Measurements from ENCODE around the gene UCN.
"Not testable (repeated sequence)": the region's sequence is repeated elsewhere in the genome, so short reads cannot be mapped to it uniquely, and the experiment has no call there.

Gene UCN

DNA sequence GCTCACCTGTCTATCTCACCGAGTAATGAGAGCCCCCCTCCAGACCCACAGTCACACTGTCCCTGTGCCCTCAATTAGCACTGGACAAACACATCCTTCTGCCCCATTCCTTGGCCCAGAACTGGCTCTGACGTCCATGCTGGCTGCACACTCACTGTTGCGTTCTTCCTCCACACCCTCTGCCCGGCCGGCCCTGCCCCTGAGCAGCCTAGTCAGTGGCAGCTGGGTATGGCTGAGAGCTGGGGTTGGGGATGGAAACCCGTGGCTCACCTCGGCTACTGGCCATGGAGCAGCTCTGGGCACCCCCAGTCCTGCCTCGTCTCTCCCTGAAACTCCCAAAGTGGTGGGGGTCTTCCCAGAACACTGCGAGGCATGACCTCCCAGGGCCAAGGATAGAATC, 6.5 kb upstream of the UCN start:
- DNase-seq (ENCODE audit: low spot score), result no peak

- DNase-seq (ENCODE audit: low spot score), result no peak
Measured at GRCh38 chr2:27313882-27314645, 5.8 kb upstream of the UCN start.

DNA sequence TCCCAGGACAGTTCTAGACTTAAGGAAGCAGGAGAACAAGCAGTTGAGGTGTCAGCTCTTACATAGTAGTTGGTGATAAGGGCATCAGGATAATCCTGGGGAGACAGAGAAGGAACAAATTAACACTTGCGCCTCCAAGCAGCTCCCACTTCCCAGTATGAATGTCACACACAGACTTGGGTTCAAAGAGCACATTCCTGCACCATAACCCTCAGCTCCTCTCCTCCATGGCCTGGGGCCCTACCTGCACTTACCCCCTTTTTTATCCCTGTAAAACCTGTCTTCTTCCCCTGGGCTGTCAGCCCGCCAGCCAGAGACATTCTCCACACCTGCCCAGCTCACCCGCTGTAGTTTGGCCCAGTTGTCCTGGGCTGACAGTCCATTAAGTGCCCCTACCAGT, 3.9 kb upstream of the UCN start:
- DNase-seq (ENCODE audit: low spot score), result no peak

- DNase-seq (ENCODE audit: low spot score), result no peak
Measured at GRCh38 chr2:27309651-27310050, 1.4 kb upstream of the UCN start.

GRCh38 chr2:27307545-27308358, 493 bp downstream of the UCN start:
- no peak for DNase-seq (ENCODE audit: low spot score)

GRCh38 chr2:27307287-27307544, 1.0 kb downstream of the UCN start:
- no peak for DNase-seq (ENCODE audit: low spot score)

GRCh38 chr2:27306573-27307286, 1.5 kb downstream of the UCN start:
- DNase-seq (ENCODE audit: low spot score), result no peak

GRCh38 chr2:27306136-27306535, 2.1 kb downstream of the UCN start:
- DNase-seq (ENCODE audit: low spot score), result no peak

GRCh38 chr2:27305516-27305915, 2.7 kb downstream of the UCN start:
- DNase-seq (ENCODE audit: low spot score), result no peak

DNA sequence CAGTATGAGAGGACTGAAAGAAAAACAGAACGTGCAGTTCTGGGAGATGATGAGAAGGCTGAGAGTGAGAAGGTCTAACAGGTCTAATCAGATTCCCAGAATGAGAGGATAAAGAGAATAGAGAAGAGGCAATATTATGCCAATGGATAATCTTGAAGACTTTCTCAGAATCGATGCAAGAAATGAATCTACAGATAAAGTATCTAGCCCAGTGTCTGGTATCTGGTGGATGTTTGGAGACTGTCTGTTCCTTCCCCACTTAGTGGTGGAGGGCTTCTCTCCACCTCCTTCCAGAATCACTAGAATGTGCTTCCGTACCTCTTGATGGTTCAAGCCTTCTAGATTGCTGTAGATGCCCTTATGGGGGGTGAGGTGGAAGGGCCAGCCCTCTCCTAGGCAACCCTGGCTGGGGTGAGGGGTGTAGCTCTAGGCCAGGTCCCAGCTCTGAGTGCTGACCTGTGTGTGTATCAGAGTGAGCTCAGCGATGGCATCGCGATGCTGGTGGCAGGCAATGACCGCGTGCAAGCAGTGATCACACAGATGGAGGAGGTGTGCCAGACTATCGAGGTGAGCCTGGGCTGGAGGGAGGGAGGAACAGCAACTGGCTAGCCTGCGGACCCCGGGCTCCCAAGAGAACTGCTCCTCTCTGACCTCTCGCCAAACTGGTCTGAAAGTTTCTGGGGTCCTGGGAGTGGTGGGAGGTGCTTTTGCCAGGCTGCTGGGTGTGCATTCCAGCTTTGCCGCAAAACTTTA, 3.6 kb downstream of the UCN start:
- no peak for DNase-seq (ENCODE audit: low spot score)

DNA sequence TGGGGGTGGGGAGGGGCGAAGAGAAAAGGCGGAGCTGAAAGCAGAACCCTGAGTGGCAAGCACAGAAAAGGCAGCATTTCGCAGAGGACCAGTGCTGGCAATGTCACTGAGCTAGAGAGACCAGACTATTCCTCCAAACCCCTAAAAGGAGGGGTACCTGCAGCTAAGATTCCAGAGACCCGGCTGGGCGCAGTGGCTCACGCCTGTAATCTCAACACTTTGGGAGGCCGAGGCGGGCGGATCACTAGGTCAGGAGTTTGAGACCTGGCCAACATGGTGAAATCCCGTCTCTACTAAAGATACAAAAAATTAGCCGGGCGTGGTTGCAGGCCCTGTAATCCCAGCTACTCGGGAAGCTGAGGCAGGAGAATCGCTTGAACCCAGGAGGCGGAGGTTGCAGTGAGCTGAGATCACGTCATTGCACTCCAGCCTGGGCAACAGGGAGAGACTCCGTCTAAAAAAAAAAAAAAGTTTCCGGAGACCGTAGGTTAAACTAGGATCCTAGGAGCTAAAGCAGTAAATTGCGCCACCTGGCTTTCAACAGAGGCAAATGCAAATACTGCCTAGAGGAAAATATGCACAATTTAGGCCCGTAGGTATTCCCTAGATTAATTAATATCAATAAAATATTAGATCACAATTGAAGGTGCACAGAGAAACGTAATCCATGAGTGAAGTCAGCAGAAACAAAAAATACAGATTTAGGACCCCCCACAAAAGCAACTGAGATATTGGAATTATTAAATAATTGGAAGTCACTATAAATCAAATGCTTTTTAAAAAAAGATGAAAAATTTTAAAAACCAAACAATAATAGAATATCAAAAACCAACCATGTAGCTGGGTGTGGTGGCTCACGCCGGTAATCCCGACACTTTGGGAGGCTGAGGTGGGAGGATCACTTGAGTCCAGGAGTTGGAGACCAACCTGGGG, 4.9 kb downstream of the UCN start:
- DNase-seq (ENCODE audit: low spot score), result peak; percentile 58

GRCh38 chr2:27300606-27301005, 7.6 kb downstream of the UCN start:
- DNase-seq (ENCODE audit: low spot score), result not testable (repeated sequence)

DNA sequence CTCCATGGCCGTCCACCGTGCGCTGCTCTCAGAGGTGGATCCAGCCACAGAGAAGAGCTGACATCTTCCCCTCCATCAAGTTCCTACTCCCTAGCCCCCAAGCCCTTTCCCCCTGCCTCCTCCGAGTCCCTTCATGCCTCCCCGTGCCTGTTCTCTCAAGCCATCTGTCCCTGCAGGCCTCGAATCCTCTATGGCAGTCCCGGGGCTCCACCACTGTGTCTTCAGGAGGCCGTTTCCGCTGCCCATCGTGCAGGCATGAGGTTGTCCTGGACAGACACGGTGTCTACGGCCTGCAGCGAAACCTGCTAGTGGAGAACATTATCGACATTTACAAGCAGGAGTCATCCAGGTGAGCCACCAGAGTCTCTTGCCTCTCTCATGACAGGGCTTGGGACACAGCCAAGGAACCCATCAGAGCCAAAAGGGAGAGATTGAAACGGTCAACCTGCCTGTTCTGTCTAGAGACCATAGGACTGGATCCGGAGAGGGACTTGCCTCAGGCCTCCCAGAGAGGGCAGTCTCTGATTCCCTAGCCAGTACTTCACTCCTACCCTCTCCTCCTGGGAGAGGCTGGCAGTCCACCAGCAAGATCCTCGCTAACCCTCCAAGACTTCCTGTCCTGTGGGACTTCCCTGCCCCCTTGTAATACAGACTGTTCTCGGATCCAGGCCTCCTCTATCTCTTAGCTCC, 9.7 kb downstream of the UCN start:
- DNase-seq (ENCODE audit: low spot score), result no peak

- DNase-seq (ENCODE audit: low spot score), result no peak
Measured at GRCh38 chr2:27297195-27297594, 11.1 kb downstream of the UCN start.

- DNase-seq (ENCODE audit: low spot score), result no peak
Measured at GRCh38 chr2:27296481-27296880, 11.8 kb downstream of the UCN start.

DNA sequence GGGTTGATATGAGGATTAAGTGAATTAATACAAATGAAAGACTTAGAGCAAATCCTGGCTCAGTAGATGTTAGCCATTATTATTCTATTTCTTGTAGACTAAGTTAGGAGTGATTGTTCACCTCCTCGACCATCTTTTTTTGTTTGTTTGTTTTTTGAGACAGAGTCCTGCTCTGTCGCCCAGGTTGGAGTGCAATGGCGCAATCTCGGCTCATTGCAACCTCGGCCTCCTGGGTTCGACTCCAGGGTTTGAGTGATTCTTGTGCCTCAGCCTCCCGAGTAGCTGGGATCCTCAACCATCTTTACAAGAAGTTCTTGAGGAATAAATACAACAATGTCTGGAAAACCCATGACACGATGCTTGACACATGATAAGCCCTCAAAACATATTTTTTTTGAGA, 13.3 kb downstream of the UCN start:
- no peak for DNase-seq (ENCODE audit: low spot score)

- no peak for DNase-seq (ENCODE audit: low spot score)
Measured at GRCh38 chr2:27291865-27292264, 16.4 kb downstream of the UCN start.

- DNase-seq (ENCODE audit: low spot score), result no peak
Measured at GRCh38 chr2:27290549-27290948, 17.7 kb downstream of the UCN start.

- DNase-seq (ENCODE audit: low spot score), result no peak
Measured at GRCh38 chr2:27288610-27289009, 19.6 kb downstream of the UCN start.

GRCh38 chr2:27285481-27285880, 22.8 kb downstream of the UCN start:
- no peak for DNase-seq (ENCODE audit: low spot score)

DNA sequence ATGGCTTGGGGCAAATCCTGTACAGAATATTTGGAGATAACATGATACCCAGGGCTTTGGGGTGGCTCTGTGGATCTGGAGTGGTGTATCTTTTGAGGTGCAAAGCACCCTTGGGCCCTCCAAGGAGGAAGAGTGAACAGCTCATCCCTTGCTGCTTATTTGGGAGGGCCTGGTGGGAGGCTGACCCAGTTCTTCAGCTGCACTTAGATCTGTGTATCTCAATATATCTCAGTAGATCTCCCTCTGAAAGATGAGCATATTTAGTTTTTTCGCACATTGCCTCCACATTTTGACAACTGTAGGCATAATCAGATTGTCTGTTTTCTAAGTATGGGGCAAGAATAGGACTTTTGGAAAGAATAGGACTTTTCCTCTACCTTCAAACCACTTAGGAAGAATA, 23.2 kb downstream of the UCN start:
- no peak for DNase-seq (ENCODE audit: low spot score)

Data from pons (tissue), 1 donor.